Measurements from ENCODE around the gene SORBS2. TPM values are rescaled to one million over a fixed set of nuclear protein-coding genes. Genes with fewer than 3 reads are reported as not detected.

Gene SORBS2
- total and polyA plus RNA-seq, 2 of the 4 experiments (the other 2 are of a cell fraction) = 0.18 TPM; not detected in 1

- intact Hi-C loops (cut with micrococcal nuclease) = no loop called here
- no peak overlapping the region for H3K4ac ChIP-seq (ENCODE audit: low read depth, low read length)
- H4K91ac ChIP-seq (ENCODE audit: insufficient read depth, low read depth, low read length) = no peak overlapping the region
- H3K9me3 ChIP-seq (ENCODE audit: control insufficient read depth, insufficient read depth, low read length) = no peaks in the 10 kb centered on the region
- WGBS, 2 experiments (ENCODE audit: extremely low coverage in 2 of 2, insufficient read length in 1 of 2) = no CpG with 5 or more reads among the region's 2 CpGs
- H3K18ac ChIP-seq (ENCODE audit: low read depth, low read length) = no peak overlapping the region
- H3K79me1 ChIP-seq (ENCODE audit: low read depth in 1 of 2, low read length in 2 of 2) = no peaks in the 10 kb centered on the region
- H2AK9ac ChIP-seq (replicated peaks; ENCODE audit: low read depth, low read length, poor library complexity) = no peak overlapping the region
- no peak overlapping the region for H3K4me2 ChIP-seq (ENCODE audit: low read depth, low read length)
- no peak overlapping the region for H3K56ac ChIP-seq (ENCODE audit: extremely low read depth, insufficient read depth, low read length)
- H2AFZ ChIP-seq (replicated peaks; ENCODE audit: low read length, poor library complexity) = no peak overlapping the region
- no peak overlapping the region for H4K5ac ChIP-seq (ENCODE audit: low read depth, low read length)
- H3K4me3 ChIP-seq (ENCODE audit: insufficient read depth, low read depth, low read length) = no peak overlapping the region
- ATAC-seq (ENCODE audit: low read depth) = no peak
- no peaks in the 10 kb centered on the region for H3K4me1 ChIP-seq (ENCODE audit: control insufficient read depth, insufficient read depth, low read length)
- no TSS peak for BruUV-seq (replicated peaks)
- no peak for DNase-seq
- peaks cover 12% of the 10 kb centered on the region for H3K27me3 ChIP-seq (ENCODE audit: control insufficient read depth, insufficient read depth, low read length)
- no peak overlapping the region for H3K27ac ChIP-seq (ENCODE audit: insufficient read depth, low read length)
- no peak overlapping the region for H2BK5ac ChIP-seq (ENCODE audit: low read depth, low read length, poor library complexity, severe bottlenecking)
- H3K36me3 ChIP-seq (ENCODE audit: control insufficient read depth, insufficient read depth, low read length) = no peaks in the 10 kb centered on the region
- H3K14ac ChIP-seq (replicated peaks; ENCODE audit: low read depth, low read length) = no peak overlapping the region
- no peak overlapping the region for H2AK5ac ChIP-seq (ENCODE audit: low read depth, low read length)
- ChIA-PET CTCF (interaction anchor here (1.1 kb wide), 1 partner anchor 396 kb away, joined by 5 read pairs; no protein-coding TSS in a partner anchor), POLR2A (ENCODE audit: unreplicated experiment) (no interaction called here)
- no peak overlapping the region for H3K23ac ChIP-seq (ENCODE audit: low read depth, low read length)
- H2BK15ac ChIP-seq (ENCODE audit: low read depth, low read length) = no peak overlapping the region
- no peaks in the 10 kb centered on the region for H3K9me1 ChIP-seq (ENCODE audit: insufficient read depth, low read length)
- TF ChIP-seq RCOR1 (IDR thresholded peaks at IDR 0.05; ENCODE audit: insufficient replicate concordance, low read length) (no peak), CEBPB (IDR thresholded peaks at IDR 0.05; ENCODE audit: low read depth, low read length) (no peak), NFE2L2 (IDR thresholded peaks at IDR 0.05; ENCODE audit: low read depth, low read length) (no peak), MAZ (IDR thresholded peaks at IDR 0.05; ENCODE audit: borderline replicate concordance, low read depth, low read length) (no peak)
- TF ChIP-seq, protein P1, sequence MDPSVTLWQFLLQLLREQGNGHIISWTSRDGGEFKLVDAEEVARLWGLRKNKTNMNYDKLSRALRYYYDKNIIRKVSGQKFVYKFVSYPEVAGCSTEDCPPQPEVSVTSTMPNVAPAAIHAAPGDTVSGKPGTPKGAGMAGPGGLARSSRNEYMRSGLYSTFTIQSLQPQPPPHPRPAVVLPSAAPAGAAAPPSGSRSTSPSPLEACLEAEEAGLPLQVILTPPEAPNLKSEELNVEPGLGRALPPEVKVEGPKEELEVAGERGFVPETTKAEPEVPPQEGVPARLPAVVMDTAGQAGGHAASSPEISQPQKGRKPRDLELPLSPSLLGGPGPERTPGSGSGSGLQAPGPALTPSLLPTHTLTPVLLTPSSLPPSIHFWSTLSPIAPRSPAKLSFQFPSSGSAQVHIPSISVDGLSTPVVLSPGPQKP (IDR thresholded peaks at IDR 0.05; ENCODE audit: borderline replicate concordance, low read depth, low read length) = no peak
- no peak overlapping the region for H2BK120ac ChIP-seq (ENCODE audit: low read depth, low read length)
- no peaks in the 10 kb centered on the region for H4K20me1 ChIP-seq (ENCODE audit: insufficient read depth, low read length)
- dilution Hi-C loops (cut with HindIII; ENCODE audit: low sequenced_read_pairs, unreplicated experiment) = no loop called here
- H2BK20ac ChIP-seq (ENCODE audit: low read depth, low read length) = no peak overlapping the region
- in situ Hi-C loops (cut with MboI; ENCODE audit: low sequenced_read_pairs) = no loop called here
- no peak overlapping the region for H3K9ac ChIP-seq (ENCODE audit: low read depth, low read length)
- no peak overlapping the region for H4K8ac ChIP-seq (ENCODE audit: low read depth in 2 of 2, low read length in 2 of 2)
These were observed 186.5 kb downstream of the SORBS2 start for GRCh38 chr4:185625503-185625902.

All from IMR-90 (cell line).